Mesendoderm (in vitro differentiated cells): Measurements from ENCODE around the gene LEFTY1.

ENCODE experiments used
- DNase-seq: peaks from one replicate; pipeline ENCODE4 v3.0.0; 2013
- H2AK5ac ChIP-seq: 2 replicates; pipeline ENCODE4 v1.6.1; 2013; ENCODE audit warnings: low read length, inconsistent platforms
- H2BK120ac ChIP-seq: 2 replicates; pipeline ENCODE4 v1.6.1; 2013; ENCODE audit warnings: low read depth, mild to moderate bottlenecking, low read length, moderate library complexity, mixed read lengths
- H2BK15ac ChIP-seq: replicated peaks from 2 replicates; pipeline ENCODE4 v1.6.1; 2013; ENCODE audit warnings: low read depth, mild to moderate bottlenecking, moderate library complexity
- H2BK5ac ChIP-seq: 2 replicates; pipeline ENCODE4 v1.6.1; 2013; ENCODE audit warnings: low read length, inconsistent platforms
- H3K18ac ChIP-seq: 2 replicates; pipeline ENCODE4 v1.6.1; 2013; ENCODE audit warnings: mild to moderate bottlenecking, low read length, mixed read lengths
- H3K23ac ChIP-seq: one replicate; pipeline ENCODE4 v1.6.1; 2013; ENCODE audit warnings: low read length
- H3K27ac ChIP-seq: 2 replicates; pipeline ENCODE4 v1.5.1; 2013; ENCODE audit warnings: low read depth, mild to moderate bottlenecking, inconsistent platforms, low read length, moderate library complexity
- H3K27me3 ChIP-seq: 2 replicates; pipeline ENCODE4 v1.6.1; 2013; ENCODE audit warnings: low read length, control low read depth, mild to moderate bottlenecking, inconsistent platforms; ENCODE audit not compliant: insufficient read depth, poor library complexity
- H3K36me3 ChIP-seq: 2 replicates; pipeline ENCODE4 v1.6.1; 2013; ENCODE audit warnings: low read length, inconsistent platforms; ENCODE audit not compliant: control insufficient read depth, insufficient read depth
- H3K4ac ChIP-seq: one replicate; pipeline ENCODE4 v1.6.1; 2013; ENCODE audit warnings: low read depth, mild to moderate bottlenecking, low read length, moderate library complexity
- H3K4me1 ChIP-seq: 2 replicates; pipeline ENCODE4 v1.6.1; 2013; ENCODE audit warnings: low read depth, low read length, inconsistent platforms; ENCODE audit not compliant: control insufficient read depth
- H3K4me2 ChIP-seq: 2 replicates; pipeline ENCODE4 v1.6.1; 2013; ENCODE audit warnings: low read length
- H3K4me3 ChIP-seq: 2 replicates; pipeline ENCODE4 v1.5.1; 2013; ENCODE audit warnings: mild to moderate bottlenecking, low read length
- H3K56ac ChIP-seq: one replicate; pipeline ENCODE4 v1.6.1; 2013; ENCODE audit warnings: low read length
- H3K79me1 ChIP-seq: 2 replicates; pipeline ENCODE4 v1.6.1; 2013; ENCODE audit warnings: low read length, inconsistent platforms
- H3K79me2 ChIP-seq: 2 replicates; pipeline ENCODE4 v1.6.1; 2013; ENCODE audit warnings: mild to moderate bottlenecking, low read length; ENCODE audit not compliant: control insufficient read depth, insufficient read depth
- H3K9ac ChIP-seq: 2 replicates; pipeline ENCODE4 v1.6.1; 2013; ENCODE audit warnings: low read length, inconsistent platforms
- H4K5ac ChIP-seq: one replicate; pipeline ENCODE4 v1.6.1; 2013; ENCODE audit warnings: low read length
- H4K8ac ChIP-seq: one replicate; pipeline ENCODE4 v1.6.1; 2013; ENCODE audit warnings: low read depth, mild to moderate bottlenecking, control low read depth, low read length, moderate library complexity
- WGBS: extraction: QIAGEN DNeasy Blood & Tissue Kit; methylation state at CpG from one replicate; pipeline ENCODE4 v1.1.7; 2013; ENCODE audit warnings: low lambda C conversion rate, missing lambda C conversion rate; ENCODE audit not compliant: insufficient coverage; ENCODE audit errors: extremely low coverage; 5-methylcytosine and 5-hydroxymethylcytosine counted together

Gene LEFTY1

DNA sequence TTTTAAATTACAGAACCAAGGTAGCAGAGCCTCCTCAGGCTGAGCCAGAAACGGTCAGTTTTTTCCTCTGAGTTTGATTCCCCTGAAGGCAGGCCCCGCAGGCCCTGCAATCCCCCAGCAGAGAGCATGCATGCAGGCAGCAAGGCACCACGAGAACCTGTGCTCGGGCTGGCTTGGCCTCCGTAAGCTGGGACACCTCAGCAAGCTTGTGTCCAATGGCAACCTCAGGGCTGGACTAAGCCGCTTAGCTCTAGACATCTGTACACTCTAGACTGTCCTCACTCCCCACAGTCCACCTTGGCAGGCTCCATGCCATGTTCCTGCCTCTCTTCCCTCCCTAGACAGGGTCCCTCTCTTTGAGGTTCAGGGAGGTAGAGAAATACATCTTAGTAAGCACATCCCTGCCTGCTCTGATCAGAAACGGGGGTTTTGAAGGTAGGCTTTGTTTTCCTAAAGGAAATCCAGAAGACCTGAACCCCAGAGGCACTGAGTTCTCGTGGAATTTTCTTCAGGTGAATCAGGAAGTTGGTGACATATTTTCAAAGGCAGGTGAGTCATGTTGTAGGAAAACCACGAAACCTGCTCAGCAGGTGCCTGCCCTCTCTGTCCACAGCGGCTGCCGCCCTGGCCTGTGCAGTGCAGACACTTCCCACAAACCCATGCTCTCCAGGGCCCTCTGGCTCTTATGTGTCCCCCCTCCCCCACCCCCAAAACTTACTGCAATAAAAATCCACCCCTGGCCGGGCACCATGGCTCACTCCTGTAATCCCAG, 13.7 kb downstream of the LEFTY1 start:
- Histone ChIP-seq H3K4ac (no peak overlapping the region), H3K18ac (no peak overlapping the region), H3K23ac (no peak overlapping the region), H3K56ac (peak overlapping the region; percentile 58), H3K4me3 (no peak overlapping the region), H4K8ac (no peak overlapping the region), H3K27ac (no peak overlapping the region), H3K79me1 (peaks cover 15% of the 10 kb centered on the region), H3K4me1 (no peaks in the 10 kb centered on the region), H2BK15ac (no peak overlapping the region), H2BK120ac (no peak overlapping the region), H2BK5ac (no peak overlapping the region), H3K27me3 (no peaks in the 10 kb centered on the region), H2AK5ac (no peak overlapping the region), H3K36me3 (peaks cover 9% of the 10 kb centered on the region), H3K9ac (no peak overlapping the region), H3K4me2 (no peak overlapping the region), H3K79me2 (peaks cover 8% of the 10 kb centered on the region), H4K5ac (no peak overlapping the region)
- peak; percentile 76 for DNase-seq
- no CpG with 5 or more reads among the region's 12 CpGs for WGBS

DNA sequence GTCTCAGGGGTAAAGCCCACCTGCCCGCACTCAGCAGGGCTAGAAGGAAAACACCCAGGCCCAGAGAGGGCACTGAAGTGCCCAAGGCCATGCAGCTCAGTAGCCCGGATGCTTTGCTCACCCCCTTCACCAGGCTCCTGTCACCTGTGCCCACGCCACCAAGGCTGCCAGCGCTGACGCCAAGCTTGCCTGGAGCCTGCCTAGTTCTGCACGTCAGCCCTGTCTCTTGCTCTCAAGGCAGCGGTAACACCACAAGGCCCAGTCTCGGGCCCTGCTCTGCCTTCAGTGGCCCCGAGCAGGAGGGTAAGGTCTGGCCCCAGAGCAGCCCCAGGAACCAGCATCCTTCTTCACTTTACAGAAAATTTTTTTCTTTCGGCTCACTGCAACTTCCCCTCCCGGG, 14.5 kb downstream of the LEFTY1 start:
- Histone ChIP-seq H3K23ac (no peak overlapping the region), H3K79me2 (peaks cover 6% of the 10 kb centered on the region), H3K9ac (no peak overlapping the region), H3K18ac (no peak overlapping the region), H3K79me1 (peaks cover 13% of the 10 kb centered on the region), H4K8ac (no peak overlapping the region), H3K4ac (no peak overlapping the region), H4K5ac (no peak overlapping the region), H3K36me3 (peaks cover 9% of the 10 kb centered on the region), H3K4me3 (no peak overlapping the region), H2BK5ac (no peak overlapping the region), H3K27me3 (no peaks in the 10 kb centered on the region), H2AK5ac (no peak overlapping the region), H3K56ac (no peak overlapping the region), H3K27ac (no peak overlapping the region), H3K4me2 (no peak overlapping the region), H3K4me1 (no peaks in the 10 kb centered on the region), H2BK120ac (no peak overlapping the region), H2BK15ac (no peak overlapping the region)
- DNase-seq: no peak
- WGBS: no CpG with 5 or more reads among the region's 11 CpGs

DNA sequence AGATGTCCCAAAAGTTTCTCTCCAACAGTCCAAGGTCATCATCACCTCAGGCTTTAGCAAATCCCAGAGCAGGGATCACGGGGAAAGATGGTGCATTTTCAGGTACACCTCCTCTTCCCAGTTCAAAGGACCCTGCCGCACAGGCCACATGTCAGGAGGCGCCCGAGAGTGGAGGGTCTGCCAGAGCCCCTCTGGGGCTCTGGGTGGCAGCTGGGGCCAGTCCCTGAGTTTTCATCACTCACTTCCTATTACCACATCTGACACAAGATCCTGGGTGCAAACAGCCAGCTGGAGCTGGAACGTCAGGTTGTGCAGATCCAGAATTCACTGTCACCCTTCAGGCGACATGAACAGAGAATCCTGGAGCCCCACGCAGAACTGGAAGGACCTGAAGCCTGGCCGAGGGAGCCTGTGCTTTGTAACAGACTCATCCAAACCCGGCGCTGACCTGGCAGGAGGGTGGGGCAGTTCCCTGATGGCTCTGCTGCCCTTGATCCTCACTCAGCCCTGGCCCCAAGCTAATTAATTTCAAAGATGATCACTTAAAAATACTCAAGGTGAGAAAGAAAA, 15.6 kb downstream of the LEFTY1 start:
- no peak overlapping the region for H3K4ac ChIP-seq
- H3K79me2 ChIP-seq: no peaks in the 10 kb centered on the region
- no peaks in the 10 kb centered on the region for H3K27me3 ChIP-seq
- no peak for DNase-seq
- peaks cover 11% of the 10 kb centered on the region for H3K36me3 ChIP-seq
- no peak overlapping the region for H3K18ac ChIP-seq
- H3K23ac ChIP-seq: no peak overlapping the region
- no peak overlapping the region for H3K4me3 ChIP-seq
- peaks cover 7% of the 10 kb centered on the region for H3K79me1 ChIP-seq
- no CpG with 5 or more reads among the region's 10 CpGs for WGBS
- H3K56ac ChIP-seq: no peak overlapping the region
- no peaks in the 10 kb centered on the region for H3K4me1 ChIP-seq
- no peak overlapping the region for H3K27ac ChIP-seq
- no peak overlapping the region for H2AK5ac ChIP-seq
- no peak overlapping the region for H3K9ac ChIP-seq
- no peak overlapping the region for H2BK5ac ChIP-seq
- no peak overlapping the region for H2BK15ac ChIP-seq
- H3K4me2 ChIP-seq: no peak overlapping the region
- no peak overlapping the region for H2BK120ac ChIP-seq
- no peak overlapping the region for H4K5ac ChIP-seq
- H4K8ac ChIP-seq: no peak overlapping the region

DNA sequence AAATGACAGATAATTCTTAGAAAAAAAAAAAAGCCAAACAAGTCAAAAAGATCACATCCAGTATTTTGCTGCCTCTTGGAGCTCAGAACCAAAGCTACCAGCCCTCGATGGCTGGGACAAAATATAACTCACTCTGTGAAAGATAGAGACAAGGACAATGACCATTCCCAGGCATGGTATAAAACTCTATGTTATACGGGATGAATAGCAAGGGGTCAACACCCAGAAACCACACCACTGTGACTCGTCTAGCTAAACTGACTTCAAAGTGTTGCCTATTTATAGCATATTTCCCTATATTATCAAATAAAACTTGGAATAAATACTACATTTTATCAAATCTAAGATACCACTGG, 16.9 kb downstream of the LEFTY1 start:
- WGBS: no CpG with 5 or more reads among the region's 3 CpGs
- H3K4me1 ChIP-seq: no peaks in the 10 kb centered on the region
- peaks cover 12% of the 10 kb centered on the region for H3K36me3 ChIP-seq

DNA sequence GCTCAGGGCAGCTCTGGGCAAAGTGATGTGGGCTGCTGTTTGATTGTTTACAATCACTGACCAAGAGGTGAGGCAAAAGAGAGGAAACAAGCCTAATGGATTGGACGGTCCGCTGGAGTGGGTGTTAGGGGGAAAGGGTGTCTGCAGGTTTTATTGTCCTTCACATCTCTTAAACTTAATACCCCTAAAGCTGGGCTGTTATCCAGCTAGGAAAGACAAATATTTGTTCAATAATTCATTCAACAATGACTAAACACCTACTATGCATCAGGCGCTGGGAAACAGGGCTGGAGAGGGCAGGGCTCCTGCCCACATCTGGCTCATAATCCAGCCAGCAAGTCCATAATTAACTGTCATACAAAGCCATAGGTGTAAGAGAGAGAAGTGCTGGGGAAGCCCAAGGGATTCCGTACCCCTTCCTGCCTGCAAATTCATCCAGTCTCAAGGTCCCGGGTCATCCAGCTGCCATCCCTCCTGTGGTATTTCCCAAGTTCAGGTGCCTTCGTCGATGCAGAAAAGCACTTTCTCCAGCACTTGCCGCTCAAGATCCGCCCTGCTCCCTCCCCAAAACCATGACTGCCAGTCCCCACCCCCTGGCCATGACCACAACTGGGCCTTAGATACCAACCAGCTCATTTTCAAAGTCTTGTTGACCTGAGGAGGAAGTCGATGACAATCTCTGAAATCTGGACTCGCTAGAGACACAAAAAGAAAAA, 17.4 kb downstream of the LEFTY1 start:
- H3K18ac ChIP-seq: no peak overlapping the region
- H3K23ac ChIP-seq: no peak overlapping the region
- no peak overlapping the region for H2BK15ac ChIP-seq
- no peaks in the 10 kb centered on the region for H3K79me2 ChIP-seq
- H3K4me3 ChIP-seq: no peak overlapping the region
- H3K9ac ChIP-seq: no peak overlapping the region
- peaks cover 3% of the 10 kb centered on the region for H3K79me1 ChIP-seq
- no peak overlapping the region for H3K56ac ChIP-seq
- H4K8ac ChIP-seq: no peak overlapping the region
- no peak overlapping the region for H2BK120ac ChIP-seq
- H3K36me3 ChIP-seq: peaks cover 16% of the 10 kb centered on the region
- H2AK5ac ChIP-seq: no peak overlapping the region
- no peak overlapping the region for H3K27ac ChIP-seq
- no peak overlapping the region for H3K4ac ChIP-seq
- no peak overlapping the region for H4K5ac ChIP-seq
- no peaks in the 10 kb centered on the region for H3K4me1 ChIP-seq
- no peaks in the 10 kb centered on the region for H3K27me3 ChIP-seq
- H3K4me2 ChIP-seq: no peak overlapping the region
- WGBS: no CpG with 5 or more reads among the region's 11 CpGs
- no peak overlapping the region for H2BK5ac ChIP-seq
- peak; percentile 37 for DNase-seq

More for the DNA sequence above, 16.9 kb downstream of the LEFTY1 start:
- Histone ChIP-seq H3K23ac (no peak overlapping the region), H3K27me3 (no peaks in the 10 kb centered on the region), H3K9ac (no peak overlapping the region), H3K4me2 (no peak overlapping the region), H2BK5ac (no peak overlapping the region), H3K4ac (no peak overlapping the region), H3K56ac (no peak overlapping the region), H3K18ac (no peak overlapping the region), H4K5ac (no peak overlapping the region), H3K4me3 (no peak overlapping the region), H3K79me1 (peaks cover 4% of the 10 kb centered on the region), H2BK120ac (no peak overlapping the region), H2BK15ac (no peak overlapping the region), H2AK5ac (no peak overlapping the region), H4K8ac (no peak overlapping the region), H3K27ac (no peak overlapping the region), H3K79me2 (no peaks in the 10 kb centered on the region)
- no peak for DNase-seq
